ENCODE results near the gene TMEM256.

The TMEM256 gene

GRCh38 chr17:7428557-7428956 lies 24.7 kb upstream of the TMEM256 start, which contains the start of gene SPEM3:
TSS of gene SPEM3 (plus strand) at chr17:7428857. CDS start at chr17:7428903, 46 bp downstream.
- H3K27ac ChIP-seq = no peak within 1 kb of the TSS
- TF ChIP-seq ZFX (IDR thresholded peaks at IDR 0.05; ENCODE audit: borderline replicate concordance) = no peak
- TF ChIP-seq CTCF (IDR thresholded peaks at IDR 0.05) = no peak

GRCh38 chr17:7427549-7427948 lies 23.7 kb upstream of the TMEM256 start:
- no peak for TF ChIP-seq CTCF (IDR thresholded peaks at IDR 0.05)
- no peak for TF ChIP-seq ZFX (IDR thresholded peaks at IDR 0.05; ENCODE audit: borderline replicate concordance)
- no peak overlapping the region for H3K27ac ChIP-seq

- TF ChIP-seq CTCF (IDR thresholded peaks at IDR 0.05) (no peak), ZFX (IDR thresholded peaks at IDR 0.05; ENCODE audit: borderline replicate concordance) (no peak)
- no peak overlapping the region for H3K27ac ChIP-seq
Observed at GRCh38 chr17:7426896-7427489, 23.1 kb upstream of the TMEM256 start.

GRCh38 chr17:7426203-7426863 lies 22.4 kb upstream of the TMEM256 start:
- TF ChIP-seq CTCF (IDR thresholded peaks at IDR 0.05) = no peak
- no peak for TF ChIP-seq ZFX (IDR thresholded peaks at IDR 0.05; ENCODE audit: borderline replicate concordance)
- no peak overlapping the region for H3K27ac ChIP-seq

- H3K27ac ChIP-seq = no peak overlapping the region
- no peak for TF ChIP-seq CTCF (IDR thresholded peaks at IDR 0.05)
- TF ChIP-seq ZFX (IDR thresholded peaks at IDR 0.05; ENCODE audit: borderline replicate concordance) = no peak
Observed at GRCh38 chr17:7425756-7426155, 21.9 kb upstream of the TMEM256 start.

GRCh38 chr17:7425316-7425715 lies 21.4 kb upstream of the TMEM256 start, which contains the start of gene SPEM2:
TSS of gene SPEM2 (plus strand) at chr17:7425616. CDS start at chr17:7425689, 73 bp downstream.
- no peak for TF ChIP-seq ZFX (IDR thresholded peaks at IDR 0.05; ENCODE audit: borderline replicate concordance)
- TF ChIP-seq CTCF (IDR thresholded peaks at IDR 0.05) = no peak
- no peak within 1 kb of the TSS for H3K27ac ChIP-seq

GRCh38 chr17:7423679-7424078 lies 19.8 kb upstream of the TMEM256 start:
- TF ChIP-seq ZFX (IDR thresholded peaks at IDR 0.05; ENCODE audit: borderline replicate concordance) (no peak), CTCF (IDR thresholded peaks at IDR 0.05) (no peak)

More at GRCh38 chr17:7423679-7424078, 19.8 kb upstream of the TMEM256 start:
- H3K27ac ChIP-seq = no peak overlapping the region

Data from 22Rv1 (cell line).